Brain microvascular endothelial cell (primary cell): Measurements from ENCODE around the gene TPSAB1.
"Not testable (repeated sequence)": the region's sequence is repeated elsewhere in the genome, so short reads cannot be mapped to it uniquely, and the experiment has no call there.

ENCODE experiments used
- DNase-seq: peaks from one replicate; pipeline ENCODE4 v3.0.0-alpha.2; 2020
- H3K27ac ChIP-seq: fragments of 250-450 bp; sonication (Bioruptor Pico); 2 replicates; pipeline ENCODE4 v1.5.1; 2020; ENCODE audit warnings: mild to moderate bottlenecking, moderate library complexity
- H3K27me3 ChIP-seq: fragments of 250-450 bp; sonication (Bioruptor Pico); replicated peaks from 2 replicates; pipeline ENCODE4 v1.5.1; 2020; ENCODE audit warnings: mild to moderate bottlenecking
- H3K36me3 ChIP-seq: fragments of 250-450 bp; sonication (Bioruptor Pico); replicated peaks from 2 replicates; pipeline ENCODE4 v1.5.1; 2020; ENCODE audit warnings: mild to moderate bottlenecking
- H3K4me3 ChIP-seq: 2 replicates; pipeline ENCODE4 v1.5.1; 2011; ENCODE audit warnings: low read depth, mild to moderate bottlenecking, control low read depth, low read length, moderate library complexity
- CTCF ChIP-seq: IDR thresholded peaks from 2 replicates; pipeline ENCODE4 v1.5.1; 2011; ENCODE audit warnings: low read depth, mild to moderate bottlenecking, moderate library complexity, low read length, control low read depth, inconsistent platforms; ENCODE audit errors: missing control alignments
- in situ Hi-C: cut with HindIII; loops from 2 replicates; pipeline ENCODE4 v1.10.0; 2017; ENCODE audit warnings: low sequenced_read_pairs, low pct_ligation_motif_present

Gene TPSAB1

GRCh38 chr16:1262846-1263221 lies 22.3 kb downstream of the TPSAB1 start:
- Histone ChIP-seq H3K27ac (no peak overlapping the region), H3K36me3 (no peaks in the 10 kb centered on the region), H3K27me3 (peaks cover 31% of the 10 kb centered on the region), H3K4me3 (no peak overlapping the region)
- in situ Hi-C loops: no loop called here
- DNase-seq: no peak
- no peak for TF ChIP-seq CTCF

- no peak for DNase-seq
- Histone ChIP-seq H3K27me3 (peaks cover 31% of the 10 kb centered on the region), H3K27ac (no peak overlapping the region)
Measured at GRCh38 chr16:1263591-1264344, 23.3 kb downstream of the TPSAB1 start.

GRCh38 chr16:1264345-1265089 lies 24.0 kb downstream of the TPSAB1 start:
- in situ Hi-C loops: no loop called here
- H3K27me3 ChIP-seq: peaks cover 23% of the 10 kb centered on the region
- H3K36me3 ChIP-seq: no peaks in the 10 kb centered on the region
- DNase-seq: no peak
- no peak overlapping the region for H3K4me3 ChIP-seq
- TF ChIP-seq CTCF: no peak
- no peak overlapping the region for H3K27ac ChIP-seq

More at GRCh38 chr16:1263591-1264344, 23.3 kb downstream of the TPSAB1 start:
- Histone ChIP-seq H3K36me3 (no peaks in the 10 kb centered on the region), H3K4me3 (no peak overlapping the region)
- TF ChIP-seq CTCF: no peak
- in situ Hi-C loops: no loop called here

GRCh38 chr16:1265090-1265630 lies 24.7 kb downstream of the TPSAB1 start:
- in situ Hi-C loops: no loop called here
- no peak for TF ChIP-seq CTCF
- Histone ChIP-seq H3K36me3 (no peaks in the 10 kb centered on the region), H3K27ac (no peak overlapping the region), H3K27me3 (peaks cover 17% of the 10 kb centered on the region), H3K4me3 (no peak overlapping the region)
- no peak for DNase-seq

GRCh38 chr16:1265826-1266225 lies 25.3 kb downstream of the TPSAB1 start:
- in situ Hi-C loops: no loop called here
- H3K4me3 ChIP-seq: no peak overlapping the region
- TF ChIP-seq CTCF: no peak
- peaks cover 14% of the 10 kb centered on the region for H3K27me3 ChIP-seq
- no peaks in the 10 kb centered on the region for H3K36me3 ChIP-seq
- H3K27ac ChIP-seq: no peak overlapping the region
- DNase-seq: no peak

- in situ Hi-C loops, H3K4me3 ChIP-seq, H3K36me3 ChIP-seq, H3K27me3 ChIP-seq, DNase-seq, H3K27ac ChIP-seq: not testable (repeated sequence)
Measured at GRCh38 chr16:1269418-1269817, 28.9 kb downstream of the TPSAB1 start.
